Activated T-helper 1 cell treated with anti-CD3 and anti-CD28 coated beads, Interleukin-2, amount 50 U/mL, for 16 hours (primary cell): Measurements from ENCODE around the gene NOL12.
A peak's percentile ranks its signal among the peaks of the same experiment; 100 is the strongest.
"Not testable (repeated sequence)": the region's sequence is repeated elsewhere in the genome, so short reads cannot be mapped to it uniquely, and the experiment has no call there.

Experiments
- DNase-seq, 2 donors: peaks; one replicate each; pipeline ENCODE4 v3.0.0-alpha.2; 2020; ENCODE audit warnings: low read depth in 1 of 2, low spot score in 1 of 2

The NOL12 gene

DNA sequence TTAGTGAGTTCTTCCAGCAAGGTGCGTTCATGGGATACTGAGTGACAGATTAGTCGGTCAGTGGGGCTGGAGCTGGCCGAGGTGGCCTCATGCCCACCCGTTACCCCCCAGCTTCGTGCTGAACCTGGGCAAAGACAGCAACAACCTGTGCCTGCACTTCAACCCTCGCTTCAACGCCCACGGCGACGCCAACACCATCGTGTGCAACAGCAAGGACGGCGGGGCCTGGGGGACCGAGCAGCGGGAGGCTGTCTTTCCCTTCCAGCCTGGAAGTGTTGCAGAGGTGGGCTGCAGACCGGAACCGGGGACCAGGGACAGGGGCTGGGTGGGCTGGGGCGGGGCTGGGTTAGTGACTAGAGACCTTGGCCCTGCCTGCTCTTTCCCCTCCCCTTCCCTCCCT, 7.8 kb upstream of the NOL12 start:
- DNase-seq, result no peak

DNA sequence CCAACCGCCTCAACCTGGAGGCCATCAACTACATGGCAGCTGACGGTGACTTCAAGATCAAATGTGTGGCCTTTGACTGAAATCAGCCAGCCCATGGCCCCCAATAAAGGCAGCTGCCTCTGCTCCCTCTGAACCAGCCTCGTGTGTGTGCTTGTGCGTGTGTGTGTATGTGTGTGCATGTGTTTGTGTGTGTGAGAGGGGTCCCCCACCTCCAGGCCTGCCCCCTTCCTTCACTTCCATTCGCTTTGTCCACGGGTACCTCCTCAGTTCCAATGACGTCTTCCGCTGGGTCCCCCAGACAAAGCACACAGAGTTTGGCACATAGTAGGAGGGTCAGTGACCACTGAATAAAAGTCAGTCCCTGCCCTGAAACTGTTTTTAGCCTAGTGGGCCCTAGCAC, 6.5 kb upstream of the NOL12 start:
- DNase-seq, result no peak

DNA sequence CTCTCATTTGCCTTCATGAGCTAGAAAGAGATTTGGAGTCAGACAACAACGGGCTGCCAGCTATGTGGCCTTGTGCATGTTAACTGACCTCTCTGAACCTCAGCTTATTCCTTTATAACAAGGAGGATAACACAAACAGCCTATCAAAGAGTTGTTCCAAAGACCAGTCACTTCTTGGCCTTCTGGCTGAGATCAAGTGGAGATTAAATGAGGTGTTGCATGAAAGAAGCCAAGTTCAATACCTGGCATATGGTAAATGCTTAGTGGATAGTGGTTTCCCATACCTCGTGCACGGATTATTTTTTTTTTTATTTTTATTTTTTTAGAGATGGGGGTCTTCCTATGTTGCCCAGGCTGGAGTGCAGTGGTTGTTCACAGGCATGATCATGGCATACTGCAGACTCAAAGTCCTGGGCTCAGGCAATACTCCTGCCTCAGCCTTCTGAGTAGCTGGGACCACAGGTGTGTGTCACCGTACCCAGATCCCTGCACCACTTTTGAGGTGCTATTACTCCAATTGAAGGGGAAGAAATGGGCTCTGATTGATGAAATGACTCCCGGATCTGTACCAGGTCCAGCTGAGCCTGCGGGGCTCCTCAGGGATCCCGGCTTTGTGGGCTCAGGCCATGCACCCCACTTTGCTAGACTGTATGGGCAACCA, 5.8 kb upstream of the NOL12 start:
- DNase-seq, result no peak

DNA sequence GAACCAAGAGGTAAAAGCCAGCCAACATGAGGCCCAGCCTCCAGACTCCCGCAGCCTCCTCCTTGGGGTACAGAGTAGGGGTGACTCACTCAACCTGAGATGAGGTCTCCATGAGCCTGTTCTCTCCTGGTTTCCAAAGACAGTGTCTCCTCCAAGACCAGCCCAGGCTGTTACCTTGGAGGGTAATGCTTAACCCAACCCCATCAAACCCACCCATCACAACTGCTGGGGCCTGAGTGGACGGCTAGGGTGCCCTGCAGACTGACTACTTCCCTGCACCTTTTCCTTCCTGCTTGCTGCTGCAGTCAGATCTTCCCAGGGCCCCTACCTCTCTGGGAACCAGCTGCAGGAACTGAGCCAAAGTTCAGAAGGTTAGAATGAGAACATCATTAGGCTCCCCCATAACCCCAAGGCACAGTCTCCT, 5.1 kb upstream of the NOL12 start:
- DNase-seq, result no peak

DNA sequence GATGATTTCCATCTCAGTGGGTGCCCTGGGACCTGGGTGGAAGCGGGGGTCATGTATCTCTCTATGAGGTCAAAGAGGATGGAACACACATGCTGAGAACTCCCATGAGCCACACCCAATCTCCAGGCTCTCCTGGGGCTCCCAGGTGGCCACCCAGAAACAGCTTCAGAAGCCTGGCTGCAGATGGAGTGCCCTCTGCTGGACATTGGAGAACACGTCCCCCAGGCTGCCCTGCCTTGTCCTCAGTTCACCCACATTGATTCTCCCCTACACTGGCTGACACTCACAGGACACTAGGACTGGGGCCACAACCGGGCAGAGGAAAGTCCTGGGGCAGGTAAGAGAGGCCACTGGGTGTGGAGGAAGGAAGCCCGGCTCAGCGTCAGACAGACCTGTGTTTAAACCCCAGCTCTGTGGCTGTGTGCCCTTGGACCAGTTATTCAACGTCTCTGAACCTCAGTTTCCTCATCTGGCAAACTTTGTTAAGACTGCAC, 4.5 kb upstream of the NOL12 start:
- peak; percentile 47 to 55 for DNase-seq

GRCh38 chr22:37684803-37685615, 1.1 kb upstream of the NOL12 start:
- DNase-seq, result no peak

DNA sequence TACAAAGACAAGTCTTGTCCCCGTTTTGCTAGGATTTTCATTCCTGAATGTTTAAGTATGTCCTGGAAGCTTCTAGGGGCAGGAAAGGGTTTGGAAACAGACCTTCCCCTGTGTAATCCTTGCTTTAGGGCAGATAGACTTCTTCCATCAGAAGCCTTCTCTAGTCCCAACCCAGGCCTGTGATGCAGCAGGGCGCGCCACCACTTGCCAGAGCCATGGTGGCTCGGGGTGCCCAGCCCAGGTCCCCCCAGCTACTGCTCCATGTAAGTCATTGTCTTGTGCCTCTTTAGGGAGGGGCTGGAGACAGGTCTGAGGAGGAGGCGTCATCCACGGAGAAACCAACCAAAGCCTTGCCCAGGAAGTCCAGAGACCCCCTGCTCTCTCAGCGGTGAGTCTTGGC, 4.3 kb downstream of the NOL12 start:
- no peak for DNase-seq

DNA sequence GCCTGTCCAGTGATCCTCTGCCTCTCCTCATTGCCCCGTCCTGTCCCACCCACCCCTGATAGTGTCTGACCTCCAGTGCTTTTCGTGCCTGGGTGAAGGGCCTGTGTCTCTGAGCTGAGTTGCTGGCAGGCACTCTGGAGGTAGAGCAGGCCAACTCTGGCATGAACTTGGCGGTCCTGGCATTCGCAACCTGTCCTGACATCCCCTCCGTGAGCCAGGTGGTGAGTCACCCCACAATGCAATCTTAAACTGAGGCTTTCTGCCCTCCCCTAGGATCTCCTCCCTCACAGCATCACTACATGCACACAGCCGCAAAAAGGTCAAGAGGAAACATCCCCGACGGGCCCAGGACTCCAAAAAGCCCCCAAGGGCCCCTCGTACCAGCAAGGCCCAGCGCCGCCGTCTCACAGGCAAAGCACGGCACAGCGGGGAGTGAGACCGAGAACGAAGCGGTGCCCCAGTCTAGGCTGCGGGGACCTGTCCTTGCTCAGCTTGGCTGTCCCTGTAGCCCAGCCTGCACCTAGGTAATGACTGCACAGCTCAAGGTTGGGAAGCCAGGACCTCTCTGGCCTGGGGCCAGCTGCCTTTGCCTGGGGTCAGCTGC, 4.9 kb downstream of the NOL12 start:
- no peak for DNase-seq

GRCh38 chr22:37692627-37693285, 6.6 kb downstream of the NOL12 start:
- DNase-seq, result no peak

GRCh38 chr22:37694131-37694530, 8.0 kb downstream of the NOL12 start:
- DNase-seq, result not testable (repeated sequence)

DNA sequence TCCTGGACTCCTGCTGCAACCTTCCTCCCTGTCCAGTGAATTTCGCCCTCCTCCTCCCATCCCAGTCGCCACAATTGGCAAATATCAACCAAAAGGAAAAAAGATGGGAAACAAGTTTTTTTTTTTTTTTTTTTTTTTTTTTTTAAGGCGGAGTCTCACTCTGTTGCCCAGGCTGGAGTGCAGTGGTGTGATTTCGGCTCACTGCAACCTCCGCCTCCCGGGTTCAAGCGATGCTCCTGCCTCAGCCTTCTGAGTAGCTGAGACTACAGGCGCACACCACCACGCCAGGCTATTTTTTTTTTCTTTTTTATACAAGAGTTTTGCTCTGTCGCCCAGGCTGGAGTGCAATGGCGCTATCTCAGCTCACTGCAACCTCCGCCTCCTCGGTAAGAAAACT, 10.1 kb downstream of the NOL12 start:
- DNase-seq, result not testable (repeated sequence)

- peak; percentile 55 to 66 for DNase-seq
Observed at GRCh38 chr22:37696657-37697537, 10.8 kb downstream of the NOL12 start, which contains the start of gene TRIOBP. TRIOBP (plus strand) TSS chr22:37697048; CDS start chr22:37701366, 4,318 bp downstream.

DNA sequence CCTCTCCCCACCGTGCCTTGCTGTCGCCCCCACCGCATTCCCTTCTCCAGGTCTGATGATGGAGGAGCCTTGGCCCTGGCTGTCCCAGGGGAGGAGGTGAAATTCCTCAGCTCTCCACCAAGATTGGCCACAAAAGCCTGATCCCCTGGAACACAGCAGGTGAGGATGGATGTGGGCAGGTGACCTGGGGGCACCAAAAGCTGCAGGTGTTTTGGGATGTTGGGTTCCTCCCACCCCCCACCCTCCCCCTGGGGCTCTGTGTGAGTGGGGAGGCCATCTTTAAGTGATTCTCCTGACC, 11.3 kb downstream of the NOL12 start:
- no peak for DNase-seq

GRCh38 chr22:37701141-37701786, 15.1 kb downstream of the NOL12 start:
- no peak for DNase-seq

GRCh38 chr22:37703906-37704305, 17.8 kb downstream of the NOL12 start:
- no peak for DNase-seq

DNA sequence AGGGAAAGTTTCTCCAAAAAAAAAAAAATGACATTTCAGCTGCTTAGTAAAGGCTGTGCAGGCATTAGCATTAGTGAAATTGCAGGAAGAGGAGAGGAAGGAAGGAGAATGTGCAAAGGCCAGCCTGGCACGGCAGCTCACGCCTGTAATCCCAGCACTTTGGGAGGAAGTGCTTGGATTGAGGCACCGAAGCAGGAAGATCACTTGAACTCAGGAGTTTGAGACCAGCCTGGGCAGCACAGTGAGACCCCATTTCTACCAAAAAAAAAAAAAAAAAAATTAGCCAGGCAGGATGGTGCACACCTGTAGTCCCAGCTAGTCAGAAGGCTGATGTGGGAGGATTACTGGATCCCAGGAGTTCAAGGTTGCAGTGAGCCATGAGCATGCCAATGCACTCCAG, 18.5 kb downstream of the NOL12 start:
- DNase-seq, result no peak

DNA sequence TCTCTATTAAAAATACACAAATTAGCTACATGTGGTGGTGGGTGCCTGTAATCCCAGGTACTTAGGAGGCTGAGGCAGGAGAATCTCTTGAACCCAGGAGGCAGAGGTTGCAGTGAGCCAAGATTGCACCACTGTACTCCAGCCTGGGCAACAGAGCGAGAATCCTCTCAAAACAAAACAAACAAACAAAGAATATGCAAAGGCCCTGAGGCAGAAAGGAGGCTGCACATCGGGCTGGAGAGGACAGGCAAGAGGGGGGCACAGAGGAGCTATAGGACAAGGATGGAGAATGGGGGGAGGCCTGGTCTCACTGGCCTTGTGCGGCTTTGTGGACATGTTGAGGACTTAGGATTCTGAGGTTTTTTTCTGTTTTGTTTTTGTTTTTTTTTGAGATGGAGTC, 19.1 kb downstream of the NOL12 start:
- no peak for DNase-seq

- DNase-seq, result no peak
Observed at GRCh38 chr22:37708580-37709444, 22.7 kb downstream of the NOL12 start.

- DNase-seq, result no peak
Observed at GRCh38 chr22:37709445-37709765, 23.3 kb downstream of the NOL12 start.
